ENCODE results near the gene BRPF1. TPM values are rescaled to one million over a fixed set of nuclear protein-coding genes. Genes with fewer than 3 reads are reported as not detected.

Gene BRPF1
- total RNA-seq, 1 donor, result 14.5 TPM

DNA sequence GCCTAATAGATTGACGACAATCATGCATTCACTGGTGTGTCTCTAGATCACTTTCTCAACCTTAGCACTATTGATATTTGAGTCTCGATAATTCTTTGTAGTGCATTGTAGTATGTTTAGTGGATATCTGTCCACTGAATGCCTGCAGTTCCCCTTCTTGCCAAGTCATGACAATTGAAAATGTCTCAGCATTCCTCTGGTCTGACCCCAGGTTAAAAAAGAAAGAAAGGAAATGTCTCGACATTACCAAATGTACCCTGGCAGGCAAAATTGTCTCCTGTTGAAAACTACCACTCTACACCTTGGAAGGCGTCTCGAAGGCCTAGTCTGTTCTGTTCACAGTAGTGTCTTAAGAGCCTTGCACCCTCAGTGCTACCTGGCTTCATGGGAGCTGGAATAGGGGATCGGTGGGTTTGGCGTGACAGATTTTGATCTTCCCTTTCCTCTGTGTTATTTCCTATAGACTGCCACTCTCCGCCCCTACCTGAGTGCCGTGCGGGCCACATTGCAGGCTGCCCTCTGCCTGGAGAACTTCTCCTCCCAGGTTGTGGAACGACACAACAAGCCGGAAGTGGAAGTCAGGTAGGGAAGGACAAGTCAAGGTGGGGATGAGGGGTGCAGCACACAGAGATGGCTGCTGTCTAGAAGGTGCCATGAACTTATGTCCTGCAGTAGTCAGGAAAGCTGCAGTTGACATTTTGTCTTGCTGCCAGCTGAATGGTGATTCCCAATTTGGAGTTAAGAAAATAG, 65.8 kb downstream of the BRPF1 start:
- peak; percentile 13 for DNase-seq (ENCODE audit: insufficient read length, low spot score, missing footprints)
- H3K36me3 ChIP-seq (ENCODE audit: insufficient read depth, low read length), result peaks cover 53% of the 10 kb centered on the region
- no peaks in the 10 kb centered on the region for H3K27me3 ChIP-seq (ENCODE audit: insufficient read depth, low read length)

More for the DNA sequence above, 65.8 kb downstream of the BRPF1 start:
- Histone ChIP-seq H3K4me2 (ENCODE audit: insufficient read depth, low read length) (no peak overlapping the region), H3K79me2 (ENCODE audit: insufficient read depth, low read length) (peaks cover 70% of the 10 kb centered on the region), H3K27ac (ENCODE audit: low read depth, low read length) (no peak overlapping the region), H3K4me3 (ENCODE audit: insufficient read depth, low read length) (no peak overlapping the region), H3K9me3 (ENCODE audit: low read depth, low read length) (no peaks in the 10 kb centered on the region), H3K4me1 (ENCODE audit: insufficient read depth, low read length) (peaks cover 5% of the 10 kb centered on the region), H2AFZ (ENCODE audit: low read length) (no peak overlapping the region), H4K20me1 (ENCODE audit: insufficient read depth, low read length) (peaks cover 31% of the 10 kb centered on the region)
- TF ChIP-seq CTCF (IDR thresholded peaks at IDR 0.05; ENCODE audit: extremely low read depth, low read depth, low read length), result no peak

Other genes starting within 250 kb of the BRPF1 start
- under 0.01 TPM in 1 of 2 replicates, not detected in the other for gene LHFPL4, start 177.9 kb upstream of the BRPF1 start, total RNA-seq
- gene MTMR14, start 82.2 kb upstream of the BRPF1 start, total RNA-seq, result 47.1 and 47.4 TPM in 2 replicates
- gene CPNE9, start 27.9 kb upstream of the BRPF1 start, total RNA-seq, result not detected in 2 replicates
- 24.8 and 25.7 TPM in 2 replicates for gene OGG1, start 18.2 kb downstream of the BRPF1 start, total RNA-seq
- gene CAMK1, start 38.2 kb downstream of the BRPF1 start, total RNA-seq, result 22.1 and 25.9 TPM in 2 replicates
- gene TADA3, start 60.7 kb downstream of the BRPF1 start, total RNA-seq, result 88.4 and 102 TPM in 2 replicates
- 203 and 222 TPM in 2 replicates for gene ARPC4, start 61.3 kb downstream of the BRPF1 start, total RNA-seq
- 31.1 and 33.9 TPM in 2 replicates for gene TTLL3, start 78.5 kb downstream of the BRPF1 start, total RNA-seq
- 18.6 and 19.2 TPM in 2 replicates for gene RPUSD3, start 112.3 kb downstream of the BRPF1 start, total RNA-seq
- gene CIDEC, start 148.5 kb downstream of the BRPF1 start, total RNA-seq, result not detected in 2 replicates
- gene JAGN1, start 158.9 kb downstream of the BRPF1 start, total RNA-seq, result 21.8 and 26.1 TPM in 2 replicates
- 0.29 and 0.72 TPM in 2 replicates for gene IL17RE, start 171.1 kb downstream of the BRPF1 start, total RNA-seq
- gene IL17RC, start 185.4 kb downstream of the BRPF1 start, total RNA-seq, result 42.1 and 47.0 TPM in 2 replicates
- 7.6 and 10.3 TPM in 2 replicates for gene CRELD1, start 202.1 kb downstream of the BRPF1 start, total RNA-seq
- 3.5 and 4.3 TPM in 2 replicates for gene PRRT3, start 220.7 kb downstream of the BRPF1 start, total RNA-seq